Trophoblast cell (in vitro differentiated cells and primary cell): ENCODE measurements around the gene RCOR1.
A peak's percentile ranks its signal among the peaks of the same experiment; 100 is the strongest.
"Not testable (repeated sequence)": the region's sequence is repeated elsewhere in the genome, so short reads cannot be mapped to it uniquely, and the experiment has no call there.

Experiments
- DNase-seq, 2 donors: peaks; one replicate each; pipeline ENCODE4 v3.0.0-alpha.2; 2016
- H2AFZ ChIP-seq: 2 replicates; pipeline ENCODE4 v1.6.1; 2013; ENCODE audit warnings: low read length, moderate library complexity, mild to moderate bottlenecking; ENCODE audit not compliant: insufficient read depth, poor library complexity
- H2AK5ac ChIP-seq: 2 replicates; pipeline ENCODE4 v1.6.1; 2013; ENCODE audit warnings: mild to moderate bottlenecking, low read length
- H2BK120ac ChIP-seq: 2 replicates; pipeline ENCODE4 v1.6.1; 2013; ENCODE audit warnings: low read length, mild to moderate bottlenecking, moderate library complexity; ENCODE audit not compliant: insufficient read depth, poor library complexity
- H2BK12ac ChIP-seq: 2 replicates; pipeline ENCODE4 v1.6.1; 2013; ENCODE audit warnings: mild to moderate bottlenecking, low read length, moderate library complexity
- H2BK5ac ChIP-seq: 2 replicates; pipeline ENCODE4 v1.6.1; 2013; ENCODE audit warnings: low read length, low read depth, moderate library complexity, mild to moderate bottlenecking; ENCODE audit not compliant: poor library complexity
- H3K14ac ChIP-seq: 2 replicates; pipeline ENCODE4 v1.6.1; 2013; ENCODE audit warnings: mild to moderate bottlenecking, low read length
- H3K18ac ChIP-seq: 2 replicates; pipeline ENCODE4 v1.6.1; 2013; ENCODE audit warnings: mild to moderate bottlenecking, low read length
- H3K23ac ChIP-seq: 2 replicates; pipeline ENCODE4 v1.6.1; 2013; ENCODE audit warnings: low read length
- H3K27ac ChIP-seq: 2 replicates; pipeline ENCODE4 v1.5.1; 2013; ENCODE audit warnings: low read depth, mild to moderate bottlenecking, inconsistent platforms, low read length, moderate library complexity
- H3K27me3 ChIP-seq: 2 replicates; pipeline ENCODE4 v1.6.1; 2013; ENCODE audit warnings: inconsistent platforms, mild to moderate bottlenecking, low read length, moderate library complexity; ENCODE audit not compliant: insufficient read depth
- H3K36me3 ChIP-seq, 2 experiments: 1 replicate in 1 of 2; 2 replicates in 1 of 2; pipeline ENCODE4 v1.6.1; 2013; ENCODE audit warnings: low read length in 2 of 2, mild to moderate bottlenecking in 2 of 2, moderate library complexity in 1 of 2; ENCODE audit not compliant: insufficient read depth in 2 of 2, control insufficient read depth in 1 of 2
- H3K4ac ChIP-seq: 2 replicates; pipeline ENCODE4 v1.6.1; 2013; ENCODE audit warnings: low read depth, mild to moderate bottlenecking, low read length, moderate library complexity
- H3K4me1 ChIP-seq, 2 experiments: 1 replicate in 1 of 2; 2 replicates in 1 of 2; pipeline ENCODE4 v1.6.1; 2013; ENCODE audit warnings: low read length in 2 of 2, mild to moderate bottlenecking in 2 of 2, moderate library complexity in 1 of 2; ENCODE audit not compliant: insufficient read depth in 2 of 2, control insufficient read depth in 1 of 2
- H3K4me2 ChIP-seq: 2 replicates; pipeline ENCODE4 v1.6.1; 2013; ENCODE audit warnings: inconsistent platforms, mild to moderate bottlenecking, low read length, moderate library complexity
- H3K4me3 ChIP-seq: 2 replicates; pipeline ENCODE4 v1.5.1; 2013; ENCODE audit warnings: mild to moderate bottlenecking, low read depth, low read length, inconsistent platforms
- H3K79me1 ChIP-seq: one replicate; pipeline ENCODE4 v1.6.1; 2013; ENCODE audit warnings: low read length
- H3K79me2 ChIP-seq: 2 replicates; pipeline ENCODE4 v1.6.1; 2013; ENCODE audit warnings: low read length, mild to moderate bottlenecking; ENCODE audit not compliant: control insufficient read depth, insufficient read depth, poor library complexity
- H3K9ac ChIP-seq: 2 replicates; pipeline ENCODE4 v1.6.1; 2013; ENCODE audit warnings: mild to moderate bottlenecking, low read length
- H3K9me3 ChIP-seq: 2 replicates; pipeline ENCODE4 v1.6.1; 2013; ENCODE audit warnings: low read depth, mild to moderate bottlenecking, control low read depth, inconsistent platforms, low read length; ENCODE audit not compliant: insufficient read depth
- H4K12ac ChIP-seq: 2 replicates; pipeline ENCODE4 v1.6.1; 2013; ENCODE audit warnings: low read depth, mild to moderate bottlenecking, low read length, moderate library complexity
- H4K8ac ChIP-seq: 2 replicates; pipeline ENCODE4 v1.6.1; 2013; ENCODE audit warnings: low read depth, mild to moderate bottlenecking, low read length, moderate library complexity
- H4K91ac ChIP-seq: one replicate; pipeline ENCODE4 v1.6.1; 2013; ENCODE audit warnings: low read depth, mild to moderate bottlenecking, low read length, moderate library complexity
- WGBS: extraction: QIAGEN DNeasy Blood & Tissue Kit; methylation state at CpG from one replicate; pipeline ENCODE4 v1.1.7; 2013; ENCODE audit warnings: missing lambda C conversion rate; ENCODE audit not compliant: insufficient read length, insufficient coverage; ENCODE audit errors: extremely low coverage; 5-methylcytosine and 5-hydroxymethylcytosine counted together

Gene RCOR1

GRCh38 chr14:102761206-102761605 lies 168.8 kb downstream of the RCOR1 start:
- H4K91ac ChIP-seq: no peak overlapping the region
- H3K36me3 ChIP-seq: peaks cover 2% of the 10 kb centered on the region in 2 experiments
- H4K8ac ChIP-seq: no peak overlapping the region
- no peak overlapping the region for H4K12ac ChIP-seq
- H3K4ac ChIP-seq: no peak overlapping the region
- no peak overlapping the region for H2AK5ac ChIP-seq
- no CpG with 5 or more reads among the region's 15 CpGs for WGBS
- H2BK12ac ChIP-seq: no peak overlapping the region
- no peak overlapping the region for H2BK120ac ChIP-seq
- no peak overlapping the region for H3K18ac ChIP-seq
- H3K27me3 ChIP-seq: no peaks in the 10 kb centered on the region
- H3K9ac ChIP-seq: no peak overlapping the region
- H3K9me3 ChIP-seq: peaks cover 3% of the 10 kb centered on the region
- H2BK5ac ChIP-seq: no peak overlapping the region
- H3K79me1 ChIP-seq: no peaks in the 10 kb centered on the region
- no peak overlapping the region for H3K14ac ChIP-seq
- H3K4me1 ChIP-seq: no peaks in the 10 kb centered on the region
- H3K27ac ChIP-seq: no peak overlapping the region
- no peak overlapping the region for H3K4me2 ChIP-seq
- no peak overlapping the region for H3K4me3 ChIP-seq
- H3K79me2 ChIP-seq: no peaks in the 10 kb centered on the region
- DNase-seq: no peak
- H2AFZ ChIP-seq: no peak overlapping the region
- no peak overlapping the region for H3K23ac ChIP-seq

- Histone ChIP-seq H3K79me2 (no peaks in the 10 kb centered on the region), H3K14ac (no peak overlapping the region), H3K9me3 (no peaks in the 10 kb centered on the region), H4K12ac (no peak overlapping the region), H3K4ac (no peak overlapping the region), H3K4me1 (no peaks in the 10 kb centered on the region), H2AK5ac (no peak overlapping the region), H3K36me3 (no peaks in the 10 kb centered on the region), H3K4me2 (no peak overlapping the region), H2BK5ac (no peak overlapping the region), H4K8ac (no peak overlapping the region), H2BK120ac (no peak overlapping the region), H3K79me1 (no peaks in the 10 kb centered on the region), H4K91ac (no peak overlapping the region), H2AFZ (no peak overlapping the region), H3K4me3 (no peak overlapping the region), H2BK12ac (no peak overlapping the region), H3K27ac (no peak overlapping the region), H3K9ac (no peak overlapping the region), H3K23ac (no peak overlapping the region), H3K18ac (no peak overlapping the region), H3K27me3 (no peaks in the 10 kb centered on the region)
- no CpG with 5 or more reads among the region's 11 CpGs for WGBS
- no peak for DNase-seq
These were observed 171.8 kb downstream of the RCOR1 start for GRCh38 chr14:102764220-102764671.

DNA sequence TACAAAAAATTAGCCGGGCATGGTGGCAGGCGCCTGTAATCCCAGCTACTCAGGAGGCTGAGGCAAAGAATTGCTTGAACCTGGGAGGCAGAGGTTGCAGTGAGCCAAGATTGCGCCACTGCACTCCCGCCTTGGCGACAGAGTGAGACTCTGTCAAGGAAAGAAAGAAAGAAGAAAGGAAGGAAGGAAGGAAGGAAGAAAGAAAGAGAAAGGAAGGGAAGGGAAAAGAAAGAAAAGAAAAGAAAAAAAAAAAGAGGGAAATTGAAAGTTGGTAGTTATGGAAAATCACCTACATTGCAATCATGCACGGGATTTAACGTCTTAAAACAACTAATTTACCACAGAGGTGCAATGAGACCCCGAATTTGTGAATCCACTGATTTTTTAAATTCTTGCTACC lies 173.3 kb downstream of the RCOR1 start:
- not testable (repeated sequence) for H3K36me3 ChIP-seq, H3K23ac ChIP-seq, H2BK5ac ChIP-seq, H3K14ac ChIP-seq, H2BK120ac ChIP-seq, H4K12ac ChIP-seq, DNase-seq, H2AFZ ChIP-seq, H3K9ac ChIP-seq, H3K27ac ChIP-seq, H3K18ac ChIP-seq, H3K27me3 ChIP-seq, H3K79me2 ChIP-seq, H3K79me1 ChIP-seq, H3K4ac ChIP-seq, H2BK12ac ChIP-seq, H4K8ac ChIP-seq, H3K9me3 ChIP-seq, H3K4me3 ChIP-seq, H3K4me2 ChIP-seq, H2AK5ac ChIP-seq, H4K91ac ChIP-seq, H3K4me1 ChIP-seq
- no CpG with 5 or more reads among the region's 8 CpGs for WGBS

DNA sequence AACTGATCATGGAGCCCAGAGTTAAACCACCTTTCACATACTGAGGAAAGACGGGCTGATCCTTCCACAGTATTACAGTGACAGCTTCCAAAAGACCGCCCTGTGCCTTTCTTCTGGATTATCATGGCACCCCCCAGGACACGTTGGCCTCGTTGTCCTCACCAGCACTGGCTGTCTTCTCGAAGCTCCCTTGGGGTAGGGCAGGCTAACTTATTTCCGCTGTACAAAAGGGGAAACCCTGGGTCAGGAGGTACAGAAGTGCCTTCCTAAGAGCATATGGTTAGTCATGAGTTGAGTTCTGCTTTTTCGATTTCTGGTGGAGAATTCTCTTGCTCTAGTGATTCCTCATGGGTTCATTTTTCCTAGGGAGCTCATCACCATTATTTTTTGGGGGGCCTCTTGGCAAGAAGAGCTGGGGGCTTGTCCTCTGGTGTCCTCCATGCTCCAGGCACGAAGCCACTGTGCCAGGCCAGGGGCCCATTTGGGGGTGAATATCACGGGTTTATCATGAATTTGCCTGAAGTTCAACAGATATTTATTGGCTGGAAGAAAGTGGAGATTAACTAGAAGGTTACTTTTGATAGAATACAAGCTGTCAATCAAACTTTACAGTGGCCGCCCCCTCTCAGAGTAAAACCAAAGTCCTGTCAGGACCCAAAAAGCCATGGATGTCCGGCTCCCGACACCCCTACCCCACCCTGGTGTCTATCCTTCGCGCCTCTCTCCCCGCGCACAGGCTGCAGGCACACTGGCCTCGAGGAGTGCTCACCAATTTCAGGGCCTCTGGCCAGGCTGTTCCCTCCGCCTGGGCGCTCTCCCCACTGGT lies 176.0 kb downstream of the RCOR1 start:
- H2BK120ac ChIP-seq: no peak overlapping the region
- no peak overlapping the region for H2AFZ ChIP-seq
- WGBS: no CpG with 5 or more reads among the region's 19 CpGs
- no peak overlapping the region for H3K18ac ChIP-seq
- H4K91ac ChIP-seq: no peak overlapping the region
- H3K9me3 ChIP-seq: no peaks in the 10 kb centered on the region
- H4K12ac ChIP-seq: no peak overlapping the region
- H4K8ac ChIP-seq: no peak overlapping the region
- no peaks in the 10 kb centered on the region for H3K27me3 ChIP-seq
- peak in 1 of 2 donors; percentile 40 for DNase-seq
- no peak overlapping the region for H3K4ac ChIP-seq
- H3K23ac ChIP-seq: peak overlapping the region; percentile 5
- H3K79me2 ChIP-seq: no peaks in the 10 kb centered on the region
- H3K14ac ChIP-seq: no peak overlapping the region
- no peak overlapping the region for H3K9ac ChIP-seq
- H3K4me3 ChIP-seq: no peak overlapping the region
- no peaks in the 10 kb centered on the region for H3K79me1 ChIP-seq
- H3K36me3 ChIP-seq: no peaks in the 10 kb centered on the region
- no peaks in the 10 kb centered on the region for H3K4me1 ChIP-seq
- H3K4me2 ChIP-seq: no peak overlapping the region
- no peak overlapping the region for H3K27ac ChIP-seq
- H2BK12ac ChIP-seq: no peak overlapping the region
- no peak overlapping the region for H2AK5ac ChIP-seq
- H2BK5ac ChIP-seq: no peak overlapping the region
